Stimulated activated CD4-positive, alpha-beta T cell treated with anti-CD3 and anti-CD28 coated beads, Interleukin-15, amount 100 ng/mL, for 48 hours (primary cell): Measurements from ENCODE around the gene CRHR2.

Experiments used
- DNase-seq, 2 donors: peaks; one replicate each; pipeline ENCODE4 v3.0.0-alpha.2; 2020; ENCODE audit warnings: low read depth in 2 of 2

CRHR2 gene

DNA sequence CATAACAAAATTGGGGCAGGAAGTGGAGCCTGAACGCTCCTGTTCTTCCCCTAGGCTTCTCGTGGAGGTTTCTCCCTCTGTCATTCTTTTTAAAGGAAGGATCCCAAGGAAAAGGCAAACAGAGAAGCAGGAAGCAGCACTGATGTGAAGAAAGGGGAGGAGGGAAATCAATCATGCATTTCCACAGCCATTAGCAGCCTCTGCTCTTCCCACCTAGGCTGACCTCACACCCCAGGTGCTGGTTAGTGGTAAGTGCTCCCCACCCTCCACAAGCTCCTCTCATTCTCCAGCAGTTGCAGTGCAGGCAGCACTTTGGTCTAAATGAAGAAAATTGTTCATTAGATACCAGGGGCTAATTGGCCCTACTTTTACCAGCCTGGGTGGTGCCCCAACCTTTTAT, 2.6 kb downstream of the CRHR2 start:
- no peak for DNase-seq

DNA sequence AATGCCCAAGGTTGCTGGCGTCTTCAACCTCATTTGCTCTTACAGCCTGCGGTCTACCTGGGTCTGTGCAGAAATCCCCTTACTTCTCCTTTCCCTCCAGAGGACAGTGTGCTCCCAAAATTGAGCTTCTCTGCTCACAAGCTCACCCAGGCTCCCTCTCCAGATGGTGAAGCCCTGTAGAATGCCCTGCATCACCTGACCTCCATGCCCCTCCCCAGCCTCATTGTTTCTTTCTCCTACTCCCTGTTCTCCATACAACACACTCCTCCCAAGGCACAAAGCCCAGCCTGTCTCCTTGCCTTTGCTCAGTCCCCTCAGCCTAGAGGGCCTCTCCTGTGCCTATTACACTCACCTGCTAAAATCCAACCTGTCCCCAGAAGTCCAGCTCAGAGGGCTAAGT, 3.5 kb downstream of the CRHR2 start:
- no peak for DNase-seq

DNA sequence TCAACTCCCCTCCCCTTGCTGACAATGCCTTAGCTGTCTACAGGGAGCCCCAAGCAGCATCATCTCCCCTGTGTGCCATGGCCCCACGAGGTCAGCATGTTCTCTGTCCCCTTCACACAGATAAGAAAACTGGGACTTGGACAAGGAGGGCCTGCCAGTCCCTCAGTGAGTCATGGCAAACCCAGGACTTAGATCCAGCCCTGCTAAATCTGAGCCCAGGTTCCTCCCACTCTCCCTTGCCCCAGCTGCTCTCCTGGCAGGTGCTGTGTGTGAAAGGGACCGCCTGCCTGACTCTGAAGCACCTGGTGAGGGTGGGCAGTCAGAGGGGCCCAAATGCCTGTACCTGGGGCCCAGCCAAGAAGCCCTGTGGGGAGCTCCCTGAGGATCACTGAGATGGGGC, 7.4 kb downstream of the CRHR2 start:
- no peak for DNase-seq

DNA sequence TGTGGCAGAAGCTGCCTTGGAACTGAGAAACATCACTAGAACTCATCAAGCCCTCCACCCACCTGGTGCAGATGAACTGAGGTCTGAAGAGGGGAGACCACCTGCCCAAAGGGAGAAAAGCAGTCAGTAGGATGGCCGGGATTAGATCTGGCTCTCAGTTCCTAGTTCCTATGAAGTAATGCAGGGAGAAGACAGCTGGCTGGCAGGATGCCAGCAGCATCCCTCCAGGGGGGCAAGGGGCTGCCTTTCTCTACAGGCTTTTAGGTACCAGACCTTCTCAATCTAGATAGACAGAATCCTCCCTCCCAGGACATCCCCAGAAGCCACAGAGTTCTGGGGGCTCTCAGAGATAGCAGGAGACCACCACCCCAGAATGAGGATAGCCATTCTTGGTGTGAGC, 7.8 kb downstream of the CRHR2 start:
- no peak for DNase-seq

DNA sequence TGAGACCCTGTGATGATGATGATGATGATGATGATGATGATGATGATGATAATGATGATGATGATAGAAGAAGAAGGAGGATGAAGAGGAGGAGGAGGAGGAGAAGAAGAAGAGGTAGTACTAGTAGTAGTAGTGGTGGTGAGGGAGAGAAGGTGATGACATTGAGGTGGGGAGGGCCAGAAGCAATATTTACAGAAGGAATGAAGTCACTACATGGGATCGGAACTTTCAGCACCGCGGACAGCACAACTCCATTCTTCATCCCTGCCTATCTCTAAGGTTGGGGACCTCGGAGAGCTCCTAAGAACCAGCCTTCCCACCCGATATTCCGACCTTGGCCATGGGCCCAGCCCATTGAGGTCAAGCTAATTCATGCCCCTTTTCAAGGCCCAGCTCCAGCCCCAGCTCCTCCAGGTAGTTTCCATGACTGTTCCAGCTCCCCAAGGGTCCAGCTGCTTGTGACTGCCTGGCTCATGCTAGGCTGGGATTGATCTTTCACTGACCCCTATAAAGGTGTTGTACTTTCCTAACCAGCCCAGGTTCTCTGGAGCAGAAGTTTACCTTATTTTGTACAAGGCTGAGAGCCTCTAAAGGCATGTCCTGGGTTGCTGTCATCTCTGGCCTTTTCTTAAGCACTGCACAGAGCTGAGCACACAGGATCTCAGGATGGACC, 10.3 kb downstream of the CRHR2 start:
- DNase-seq: no peak

DNA sequence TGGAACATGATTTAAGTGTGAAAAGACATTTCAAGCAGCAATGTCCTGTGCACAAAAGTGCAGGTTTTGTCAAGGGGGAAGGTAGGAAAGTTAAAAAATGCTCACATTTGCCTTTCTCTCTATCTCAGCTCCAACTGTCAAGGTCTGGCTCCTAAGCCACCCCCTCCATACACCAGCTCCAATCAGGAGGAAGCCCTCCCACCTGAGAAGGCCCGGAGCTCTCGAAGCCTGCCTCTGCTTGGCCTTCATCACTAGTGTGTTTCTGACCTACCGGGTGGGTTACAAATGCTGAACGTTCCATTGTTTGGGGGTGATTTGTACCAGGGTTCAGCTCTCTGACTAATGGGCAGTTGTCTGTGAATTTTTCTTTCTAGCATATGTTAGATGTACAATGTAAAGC, 14.2 kb downstream of the CRHR2 start:
- no peak for DNase-seq

DNA sequence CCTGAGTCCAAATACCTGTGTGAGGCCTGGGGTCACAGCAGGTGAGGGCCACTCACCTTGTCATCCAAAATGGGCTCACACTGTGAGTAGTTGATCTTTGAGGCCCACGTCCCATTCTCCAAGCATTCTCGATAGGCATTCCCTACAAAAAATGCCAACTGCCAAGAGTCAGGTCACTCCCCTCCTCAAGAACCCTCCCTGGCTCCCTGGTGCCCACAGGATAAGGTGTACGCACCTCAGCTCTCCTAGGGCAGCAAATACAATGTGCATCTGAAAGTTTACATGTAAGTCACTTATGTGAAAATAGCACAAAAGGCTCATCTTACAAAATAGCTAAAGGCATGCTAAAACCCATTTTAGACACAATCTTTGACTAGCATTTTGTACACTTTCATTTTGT, 15.1 kb downstream of the CRHR2 start:
- no peak for DNase-seq

DNA sequence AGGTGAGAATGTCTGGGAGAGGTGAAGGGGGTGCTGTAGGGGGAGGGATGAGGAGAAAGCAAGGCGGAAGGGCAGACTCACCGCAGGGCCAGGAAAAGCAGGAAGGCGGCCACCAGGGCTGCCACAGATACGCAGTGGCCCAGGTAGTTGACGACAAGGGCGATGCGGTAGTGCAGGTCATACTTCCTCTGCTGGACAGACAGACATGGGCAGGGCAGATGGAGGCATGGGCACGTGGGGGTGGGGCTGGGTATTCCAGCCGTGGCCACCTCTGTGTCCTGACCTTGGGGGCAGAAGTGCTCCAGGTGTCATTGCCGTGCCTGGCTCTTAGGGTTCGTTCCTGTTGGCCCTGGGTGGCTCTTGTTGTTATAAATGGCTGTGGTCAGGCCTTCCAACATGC, 16.8 kb downstream of the CRHR2 start:
- DNase-seq: no peak

DNA sequence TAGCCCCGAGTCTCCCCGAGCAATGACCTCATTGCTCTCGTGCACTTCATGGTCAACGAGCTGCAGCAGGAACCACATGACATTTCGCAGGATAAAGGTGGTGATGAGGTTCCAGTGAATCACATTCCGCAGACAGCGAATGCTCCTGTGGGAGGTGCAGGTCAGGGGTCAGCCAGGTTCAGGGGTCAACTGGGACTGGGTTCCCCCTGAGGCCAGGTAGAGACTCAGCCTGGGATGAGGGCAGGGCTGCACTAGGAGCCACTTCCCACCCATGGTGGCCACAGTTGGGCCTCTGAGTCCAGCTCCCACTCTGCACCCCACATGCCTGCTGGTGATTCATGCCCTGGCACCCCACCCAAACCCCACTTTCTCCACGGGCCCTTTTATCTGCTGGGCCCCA, 17.2 kb downstream of the CRHR2 start:
- no peak for DNase-seq

DNA sequence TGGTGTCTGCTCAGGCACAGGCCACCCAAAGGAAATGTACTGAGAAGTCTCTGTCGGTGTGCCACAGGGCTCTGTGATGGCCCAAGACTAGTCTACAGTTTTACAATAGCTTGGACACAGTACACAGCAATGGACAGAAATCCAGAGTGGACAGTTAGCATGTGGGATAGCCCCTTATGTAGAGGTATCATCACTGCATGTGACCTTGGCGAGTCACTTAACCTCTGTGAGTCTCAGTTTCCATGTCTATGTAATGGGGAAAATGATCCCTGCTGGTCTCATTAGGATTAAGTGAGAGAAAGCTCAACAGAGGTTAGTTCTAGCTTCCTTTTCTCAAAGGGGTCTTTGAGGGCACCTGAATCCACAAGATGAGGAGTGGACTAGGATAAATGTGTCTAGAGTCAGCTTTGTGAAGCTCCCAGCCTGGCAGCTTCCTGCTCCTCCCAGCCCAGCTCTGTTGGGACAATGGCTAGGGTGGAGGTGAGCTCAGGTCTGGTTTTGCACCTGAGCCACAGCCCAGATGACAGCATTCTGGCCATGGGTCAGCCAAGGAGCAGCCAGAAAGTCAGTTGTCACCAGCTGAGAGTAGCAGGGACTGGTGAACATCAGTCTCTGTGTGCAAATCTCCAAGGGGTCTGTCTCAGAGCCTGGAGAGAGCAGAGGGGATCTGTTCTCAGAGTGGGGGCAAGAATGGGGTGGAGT, 17.9 kb downstream of the CRHR2 start:
- DNase-seq: no peak

DNA sequence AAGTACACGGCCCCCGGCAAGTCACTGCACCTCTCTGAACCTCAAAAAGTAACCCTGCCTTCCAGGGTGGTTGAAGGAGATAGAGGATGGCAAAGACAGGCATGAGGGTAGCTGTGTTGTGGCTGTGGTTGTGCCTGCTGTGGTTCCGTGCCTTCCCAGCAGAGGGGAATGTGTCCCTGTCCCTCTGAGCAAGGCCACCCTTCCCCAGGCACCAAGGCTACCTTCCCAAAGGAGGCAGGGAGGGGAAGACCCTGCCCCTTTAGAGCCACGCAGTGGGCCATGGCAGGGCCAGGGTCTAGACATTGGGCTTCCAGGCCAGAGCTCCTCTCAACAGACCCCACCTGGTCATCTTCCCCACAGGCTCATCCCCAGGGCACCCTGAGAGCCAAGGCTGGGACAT, 18.8 kb downstream of the CRHR2 start:
- no peak for DNase-seq

DNA sequence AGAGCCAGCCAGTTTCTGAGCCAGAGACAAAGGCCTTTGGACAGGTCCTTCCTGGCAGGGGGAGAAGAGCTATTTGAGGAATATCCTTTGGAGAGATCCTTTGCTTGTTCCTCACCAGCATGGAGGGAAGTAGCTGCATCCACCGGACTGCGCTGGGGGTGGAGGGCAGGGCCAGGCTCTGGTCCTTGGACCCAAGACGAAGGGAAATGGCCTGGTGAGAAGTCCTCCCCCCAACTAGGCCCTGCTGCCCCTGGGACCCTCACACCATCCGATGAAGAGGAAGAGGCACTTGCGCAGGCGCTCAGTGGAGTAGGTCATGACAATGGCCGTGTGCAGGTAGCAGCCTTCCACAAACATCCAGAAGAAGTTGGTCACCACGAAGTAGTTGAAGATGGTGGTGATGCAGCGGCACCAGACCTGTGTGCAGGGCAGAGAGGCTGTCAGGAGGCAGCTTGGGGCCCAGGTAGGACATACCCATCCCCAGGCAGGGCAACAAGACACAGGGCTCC, 19.8 kb downstream of the CRHR2 start:
- no peak for DNase-seq

DNA sequence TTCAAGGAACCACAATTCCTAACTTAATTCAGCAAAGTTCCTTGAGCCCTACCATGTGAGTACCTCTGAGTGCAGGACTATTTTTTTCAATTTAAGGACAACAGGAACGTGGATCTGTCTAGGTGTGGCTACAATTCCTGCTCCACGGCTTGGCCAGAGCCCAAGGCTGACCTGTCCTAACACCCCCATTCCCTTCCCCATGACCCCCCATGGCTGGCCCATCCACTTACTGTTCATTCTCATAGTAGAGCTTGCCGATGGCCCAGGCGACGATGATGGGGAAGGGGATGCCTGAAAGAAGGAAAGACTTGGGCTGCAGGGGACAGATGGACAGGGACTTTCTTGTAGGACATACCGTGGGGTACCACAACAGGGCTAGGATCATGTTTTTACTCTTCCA, 20.3 kb downstream of the CRHR2 start:
- DNase-seq: no peak

DNA sequence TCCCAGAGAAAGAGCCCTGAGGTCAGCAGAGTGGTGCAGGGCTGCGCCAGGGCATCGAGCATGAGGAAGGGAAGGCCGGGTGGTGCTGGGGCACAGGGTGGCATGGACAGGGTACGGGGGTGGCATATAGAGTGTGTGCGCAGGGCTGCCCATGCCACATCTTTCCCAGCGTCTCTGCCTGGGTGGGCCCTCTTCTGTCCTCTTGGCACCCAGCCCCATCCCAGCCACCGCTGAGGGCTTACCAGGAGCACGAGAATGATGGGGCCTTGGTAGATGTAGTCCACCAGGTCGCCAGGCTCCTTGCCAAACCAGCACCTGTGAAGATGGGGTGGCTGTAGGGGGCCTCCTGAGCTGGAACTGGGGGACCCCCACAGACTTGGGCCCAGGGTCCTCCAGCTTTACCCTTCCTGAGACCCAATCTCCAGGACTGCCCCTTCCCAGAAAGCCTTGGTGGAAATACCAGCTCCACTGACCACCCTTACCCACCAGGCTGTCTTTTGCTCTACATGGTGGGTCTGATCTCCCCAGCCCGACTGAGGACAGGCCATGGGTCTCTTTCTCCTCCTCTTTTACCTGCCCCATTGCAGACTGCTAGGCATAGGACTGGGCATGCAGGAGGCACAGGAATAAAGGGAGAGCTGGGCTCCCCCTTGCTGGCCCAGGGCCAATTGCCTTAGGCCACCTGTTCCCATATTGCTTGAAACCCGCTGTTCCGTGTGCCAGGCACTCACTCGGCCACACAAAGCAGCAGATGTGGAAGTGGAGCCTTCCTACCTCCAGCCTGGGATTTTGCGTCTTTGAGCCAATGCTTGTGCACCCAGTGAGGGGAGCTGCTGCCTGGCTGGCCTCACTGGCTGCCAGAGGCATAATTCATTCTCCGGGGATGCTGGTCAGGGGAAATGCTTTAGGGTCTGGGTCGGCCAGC, 21.7 kb downstream of the CRHR2 start:
- DNase-seq: no peak

DNA sequence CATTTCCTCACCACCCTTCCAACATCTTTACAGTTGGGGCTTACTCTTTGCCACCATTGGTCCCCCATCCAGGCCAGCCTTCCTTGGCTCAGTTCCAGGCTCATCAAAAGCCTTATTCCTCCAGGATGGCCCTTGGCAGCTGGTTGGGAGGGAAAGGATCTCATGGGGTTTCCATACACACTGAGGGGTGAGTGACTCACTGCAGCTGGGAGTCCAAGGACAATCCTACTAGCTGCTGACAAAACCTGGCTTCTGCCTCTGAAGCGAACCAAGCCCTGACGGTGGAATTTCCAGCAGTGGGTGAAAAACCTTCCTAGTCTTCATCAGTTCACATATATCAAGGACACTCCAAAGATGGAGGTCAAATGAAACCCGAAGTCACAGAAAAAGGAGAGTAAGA, 22.9 kb downstream of the CRHR2 start:
- DNase-seq: no peak

DNA sequence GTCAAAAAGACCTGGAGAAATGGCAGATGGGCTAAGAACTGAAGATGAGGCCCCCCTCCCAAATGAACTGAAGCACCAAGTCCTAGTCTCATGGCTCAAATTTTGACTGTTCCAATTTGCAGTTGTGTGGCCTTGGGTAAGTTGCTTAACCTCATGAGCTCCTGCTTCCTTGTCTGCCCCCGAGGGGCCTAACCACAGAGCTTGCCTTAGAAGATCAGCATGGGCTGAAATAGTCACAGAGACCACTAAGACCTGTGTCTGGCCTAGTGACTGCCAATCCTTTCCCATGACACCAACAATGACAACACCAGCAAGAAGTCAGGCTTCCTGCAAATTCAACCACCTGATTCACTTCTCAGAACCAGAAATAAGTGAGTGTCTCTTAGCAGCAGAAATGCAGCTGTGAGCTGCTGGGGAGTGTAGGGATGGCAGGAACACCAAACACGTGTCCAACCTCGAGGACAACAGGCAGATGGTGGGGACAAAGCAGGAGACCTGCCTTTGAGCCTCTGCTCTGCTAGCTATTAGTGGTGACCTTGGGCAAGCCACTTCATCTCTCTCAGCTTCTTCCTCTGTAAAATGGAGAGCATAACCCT, 23.7 kb downstream of the CRHR2 start:
- DNase-seq: no peak

DNA sequence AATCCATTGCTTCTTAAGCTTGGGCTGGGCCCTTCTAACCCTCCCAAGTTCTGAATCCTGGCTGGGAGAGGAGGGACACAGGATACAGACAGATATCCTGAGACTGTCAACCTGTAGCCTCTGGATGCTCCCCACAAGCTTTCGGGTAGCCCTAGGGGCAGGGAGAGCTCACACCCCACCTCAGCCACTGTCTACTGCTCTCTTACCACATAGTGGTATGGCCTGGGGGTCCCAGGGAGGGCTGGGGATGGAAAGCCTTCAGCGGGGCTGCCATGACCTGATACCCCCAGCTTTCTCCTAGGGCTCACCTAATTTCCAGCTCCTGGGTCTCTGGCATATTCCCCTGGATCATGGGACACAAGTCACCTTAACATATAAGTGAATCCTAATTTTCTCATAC, 25.1 kb downstream of the CRHR2 start:
- no peak for DNase-seq

DNA sequence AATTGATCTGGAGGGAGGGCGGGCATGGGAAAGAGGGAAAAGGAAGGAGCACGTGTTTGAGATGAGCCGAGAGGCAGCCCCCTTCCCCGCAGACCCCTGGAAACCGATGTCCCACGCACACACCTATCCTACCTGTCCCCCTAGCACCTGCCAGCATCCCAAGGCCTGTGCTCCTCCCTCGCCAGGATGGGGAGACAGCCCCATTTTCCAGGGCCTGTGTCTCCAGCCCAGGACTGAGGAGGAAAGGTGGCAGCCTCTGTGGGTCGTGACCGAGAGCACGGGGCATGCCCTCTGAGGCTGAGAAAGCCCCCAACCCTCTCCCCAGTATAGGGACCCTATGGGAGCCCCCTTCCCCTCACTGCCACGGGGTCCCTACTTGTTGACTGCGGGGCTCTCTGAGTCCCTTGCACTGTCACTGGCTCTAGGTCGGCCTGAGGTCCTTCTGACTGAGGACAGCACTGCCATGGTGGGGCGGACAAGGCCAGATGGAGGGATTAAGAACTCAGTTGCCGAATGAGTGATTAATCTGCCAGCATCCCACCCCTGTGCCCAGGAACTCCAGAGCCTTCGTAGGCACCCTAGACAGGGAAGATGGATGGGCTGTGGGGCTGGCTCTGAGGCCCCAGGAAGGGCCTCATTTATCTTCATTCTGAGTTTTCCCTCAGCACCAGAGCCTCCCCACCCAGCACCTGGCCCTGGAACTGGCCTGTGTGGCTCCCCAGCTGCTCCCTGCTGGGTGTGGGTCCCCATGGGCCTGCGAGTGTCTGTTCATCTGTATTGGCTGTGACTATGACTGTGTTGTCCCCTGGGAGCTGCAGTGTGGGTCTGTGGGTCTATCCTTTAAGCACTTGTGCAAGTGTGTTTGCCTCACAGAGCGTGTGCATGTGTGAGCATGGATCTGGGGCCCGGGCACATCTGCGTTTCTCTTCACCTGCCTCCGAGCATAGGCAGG, 26.0 kb downstream of the CRHR2 start:
- DNase-seq: no peak

DNA sequence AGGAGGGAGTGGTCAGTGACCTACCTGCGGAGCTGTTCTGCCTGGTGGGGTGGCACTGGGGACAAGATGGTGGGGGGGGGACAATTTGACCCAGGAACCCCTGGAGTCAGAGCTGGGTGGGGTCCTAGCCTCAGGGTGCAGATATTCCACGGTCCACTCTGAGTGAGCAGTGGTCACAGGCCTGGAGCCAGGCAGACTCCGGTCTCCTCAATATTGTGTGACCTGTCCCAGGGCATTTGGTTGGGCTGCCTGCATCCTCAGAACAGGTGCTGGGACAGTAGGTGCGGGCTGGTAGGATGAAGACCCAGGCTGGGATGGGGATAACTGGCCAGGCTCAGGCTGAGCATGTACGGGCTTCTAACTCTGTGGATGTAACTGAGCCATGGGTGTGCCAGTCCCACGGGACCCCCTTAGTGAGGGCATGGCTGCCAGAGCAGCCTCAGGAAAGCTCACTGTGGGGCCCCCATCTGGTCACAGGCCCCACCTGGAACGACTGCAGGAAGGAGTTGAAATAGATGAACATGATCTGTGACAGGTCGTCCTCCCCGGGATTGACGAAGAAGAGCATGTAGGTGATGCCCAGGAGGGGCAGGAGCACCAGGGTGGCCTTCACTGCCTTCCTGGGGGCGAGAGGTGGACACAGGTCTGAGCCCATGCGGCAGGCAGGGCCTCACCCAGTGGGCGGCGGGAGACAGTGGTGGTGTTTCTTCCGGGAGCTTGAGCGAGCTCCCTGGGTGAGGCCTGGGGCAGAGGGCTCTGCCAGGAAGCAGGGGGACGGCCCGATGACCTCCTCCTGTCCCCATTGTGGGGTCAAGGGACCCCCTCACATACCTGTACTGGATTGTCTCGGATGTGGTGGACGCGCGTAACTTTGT, 26.9 kb downstream of the CRHR2 start:
- no peak for DNase-seq
